NCI-H345 treated with DMSO at 0.1 percent for 48 hours (cell line): ENCODE results near the gene ARPC1B.

ENCODE experiments used
- DNase-seq: peaks from one replicate; lab custom pipeline; 2025; ENCODE audit not compliant: unreplicated experiment; lab: John Stamatoyannopoulos, UW

ARPC1B gene

GRCh38 chr7:99440195-99440594 is 65.7 kb downstream of the ARPC1B start:
- DNase-seq = no peak
